HG03196 (cell line): Measurements from ENCODE around the gene MARS1.
"Not testable (repeated sequence)": the region's sequence is repeated elsewhere in the genome, so short reads cannot be mapped to it uniquely, and the experiment has no call there.

ENCODE experiments used
- ATAC-seq: cut with Tn5 transposase; IDR thresholded peaks from one replicate; pipeline ENCODE4 v1.9.1; 2021; ENCODE audit not compliant: unreplicated experiment

Gene MARS1

GRCh38 chr12:57547288-57548012, 59.6 kb downstream of the MARS1 start:
- ATAC-seq: no peak

GRCh38 chr12:57548013-57548315, 60.1 kb downstream of the MARS1 start:
- ATAC-seq: no peak

- ATAC-seq: no peak
Observed at GRCh38 chr12:57548488-57548887, 60.6 kb downstream of the MARS1 start.

- ATAC-seq: no peak
Observed at GRCh38 chr12:57549203-57549908, 61.5 kb downstream of the MARS1 start.

GRCh38 chr12:57549909-57550640, 62.2 kb downstream of the MARS1 start, which contains the start of gene KIF5A:
TSS of gene KIF5A (plus strand) at chr12:57550044. CDS start at chr12:57550272, 228 bp downstream.
- ATAC-seq: no peak

GRCh38 chr12:57550641-57551549, 63.0 kb downstream of the MARS1 start:
- ATAC-seq: no peak

GRCh38 chr12:57551637-57552305, 63.9 kb downstream of the MARS1 start:
- ATAC-seq: no peak

- ATAC-seq: no peak
Observed at GRCh38 chr12:57552306-57552651, 64.4 kb downstream of the MARS1 start.

- no peak for ATAC-seq
Observed at GRCh38 chr12:57552835-57553313, 65.0 kb downstream of the MARS1 start.

- ATAC-seq: no peak
Observed at GRCh38 chr12:57553343-57554202, 65.7 kb downstream of the MARS1 start.

- ATAC-seq: no peak
Observed at GRCh38 chr12:57554453-57554852, 66.6 kb downstream of the MARS1 start.

- ATAC-seq: no peak
Observed at GRCh38 chr12:57554897-57555296, 67.0 kb downstream of the MARS1 start.

- no peak for ATAC-seq
Observed at GRCh38 chr12:57558864-57559263, 71.0 kb downstream of the MARS1 start.

GRCh38 chr12:57560516-57560915, 72.6 kb downstream of the MARS1 start:
- ATAC-seq: no peak

GRCh38 chr12:57561117-57561516, 73.2 kb downstream of the MARS1 start:
- not testable (repeated sequence) for ATAC-seq

GRCh38 chr12:57563358-57563757, 75.5 kb downstream of the MARS1 start:
- no peak for ATAC-seq

GRCh38 chr12:57564178-57564740, 76.4 kb downstream of the MARS1 start:
- ATAC-seq: no peak
